ENCODE data around the gene CIC.

Gene CIC

DNA sequence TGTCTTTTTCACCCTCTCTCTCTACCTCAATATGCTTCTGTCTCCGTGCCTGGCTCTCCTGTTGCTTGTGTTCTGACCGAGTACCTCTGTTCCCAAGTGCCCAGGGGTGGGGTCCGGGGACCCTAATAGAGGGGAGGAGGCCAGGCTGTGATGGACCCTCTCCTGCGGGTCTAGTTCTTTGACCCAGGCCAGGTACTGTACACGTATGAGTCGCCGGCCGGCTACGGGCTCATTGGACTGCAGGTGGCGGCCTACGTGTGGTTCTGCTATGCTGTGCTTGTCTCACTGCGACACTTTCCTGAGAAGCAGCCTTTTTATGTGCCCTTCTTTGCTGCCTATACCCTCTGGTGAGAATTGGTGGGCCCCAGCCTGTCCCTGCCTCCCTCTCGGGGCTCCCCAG, 48.5 kb downstream of the CIC start:
- TF ChIP-seq POLR2AphosphoS5 (IDR thresholded peaks at IDR 0.05; ENCODE audit: low read depth, low read length) (no peak), FOXP2 (optimal IDR thresholded peaks at IDR 0.05; ENCODE audit: borderline replicate concordance, extremely low read depth, extremely low read length, insufficient read depth) (no peak), TAF1 (IDR thresholded peaks at IDR 0.05; ENCODE audit: borderline replicate concordance, insufficient read depth, low read length) (no peak), SIN3A (IDR thresholded peaks at IDR 0.05; ENCODE audit: borderline replicate concordance, insufficient read depth, low read length) (no peak)
- TF ChIP-seq, protein P1, sequence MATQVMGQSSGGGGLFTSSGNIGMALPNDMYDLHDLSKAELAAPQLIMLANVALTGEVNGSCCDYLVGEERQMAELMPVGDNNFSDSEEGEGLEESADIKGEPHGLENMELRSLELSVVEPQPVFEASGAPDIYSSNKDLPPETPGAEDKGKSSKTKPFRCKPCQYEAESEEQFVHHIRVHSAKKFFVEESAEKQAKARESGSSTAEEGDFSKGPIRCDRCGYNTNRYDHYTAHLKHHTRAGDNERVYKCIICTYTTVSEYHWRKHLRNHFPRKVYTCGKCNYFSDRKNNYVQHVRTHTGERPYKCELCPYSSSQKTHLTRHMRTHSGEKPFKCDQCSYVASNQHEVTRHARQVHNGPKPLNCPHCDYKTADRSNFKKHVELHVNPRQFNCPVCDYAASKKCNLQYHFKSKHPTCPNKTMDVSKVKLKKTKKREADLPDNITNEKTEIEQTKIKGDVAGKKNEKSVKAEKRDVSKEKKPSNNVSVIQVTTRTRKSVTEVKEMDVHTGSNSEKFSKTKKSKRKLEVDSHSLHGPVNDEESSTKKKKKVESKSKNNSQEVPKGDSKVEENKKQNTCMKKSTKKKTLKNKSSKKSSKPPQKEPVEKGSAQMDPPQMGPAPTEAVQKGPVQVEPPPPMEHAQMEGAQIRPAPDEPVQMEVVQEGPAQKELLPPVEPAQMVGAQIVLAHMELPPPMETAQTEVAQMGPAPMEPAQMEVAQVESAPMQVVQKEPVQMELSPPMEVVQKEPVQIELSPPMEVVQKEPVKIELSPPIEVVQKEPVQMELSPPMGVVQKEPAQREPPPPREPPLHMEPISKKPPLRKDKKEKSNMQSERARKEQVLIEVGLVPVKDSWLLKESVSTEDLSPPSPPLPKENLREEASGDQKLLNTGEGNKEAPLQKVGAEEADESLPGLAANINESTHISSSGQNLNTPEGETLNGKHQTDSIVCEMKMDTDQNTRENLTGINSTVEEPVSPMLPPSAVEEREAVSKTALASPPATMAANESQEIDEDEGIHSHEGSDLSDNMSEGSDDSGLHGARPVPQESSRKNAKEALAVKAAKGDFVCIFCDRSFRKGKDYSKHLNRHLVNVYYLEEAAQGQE (IDR thresholded peaks at IDR 0.05; ENCODE audit: insufficient read depth in 1 of 2, low read depth in 2 of 2, low read length in 2 of 2): no peak

DNA sequence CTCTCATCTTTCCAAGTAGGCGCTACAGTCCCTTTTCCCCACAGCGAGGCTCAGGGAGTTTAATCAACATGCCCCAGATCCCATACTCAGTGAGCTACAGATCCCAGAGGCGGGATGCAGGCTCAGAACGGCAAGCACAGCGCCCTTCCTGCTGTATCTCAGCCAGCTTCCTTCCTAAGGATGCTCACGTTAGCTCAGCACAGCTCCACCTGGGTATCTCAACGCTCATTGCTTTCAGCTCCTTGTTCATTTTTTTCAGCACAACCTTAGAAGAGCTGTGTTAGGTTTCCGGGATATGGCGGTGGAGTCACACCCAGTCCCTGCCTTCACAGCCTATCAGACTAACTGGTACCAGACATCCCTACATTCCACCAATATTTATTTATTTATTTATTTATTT, 53.3 kb downstream of the CIC start:
- no peak for TF ChIP-seq SIN3A (IDR thresholded peaks at IDR 0.05; ENCODE audit: borderline replicate concordance, insufficient read depth, low read length)
- no peak for TF ChIP-seq TAF1 (IDR thresholded peaks at IDR 0.05; ENCODE audit: borderline replicate concordance, insufficient read depth, low read length)
- no peak for TF ChIP-seq FOXP2 (optimal IDR thresholded peaks at IDR 0.05; ENCODE audit: borderline replicate concordance, extremely low read depth, extremely low read length, insufficient read depth)
- TF ChIP-seq, protein P1 (IDR thresholded peaks at IDR 0.05; ENCODE audit: insufficient read depth in 1 of 2, low read depth in 2 of 2, low read length in 2 of 2): no peak
- TF ChIP-seq POLR2AphosphoS5 (IDR thresholded peaks at IDR 0.05; ENCODE audit: low read depth, low read length): no peak

DNA sequence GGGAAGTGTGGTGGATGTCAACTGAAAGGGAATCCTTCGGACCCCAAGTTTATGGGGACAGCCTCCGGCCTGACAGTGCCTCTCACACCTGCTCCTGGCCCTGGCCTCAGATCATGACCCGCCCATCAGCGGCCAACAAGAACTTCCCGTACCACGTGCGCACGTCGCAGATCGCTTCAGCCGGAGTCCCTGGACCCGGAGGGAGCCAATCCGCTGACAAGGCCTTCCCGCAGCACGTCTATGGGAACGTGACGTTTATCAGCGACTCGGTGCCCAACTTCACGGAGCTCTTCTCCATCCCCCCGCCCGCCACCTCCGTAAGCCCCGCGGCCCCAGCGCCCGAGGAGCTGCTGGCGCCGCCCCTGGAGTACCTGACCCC, 54.4 kb downstream of the CIC start:
- TF ChIP-seq FOXP2 (optimal IDR thresholded peaks at IDR 0.05; ENCODE audit: borderline replicate concordance, extremely low read depth, extremely low read length, insufficient read depth): no peak
- no peak for TF ChIP-seq TAF1 (IDR thresholded peaks at IDR 0.05; ENCODE audit: borderline replicate concordance, insufficient read depth, low read length)
- TF ChIP-seq POLR2AphosphoS5 (IDR thresholded peaks at IDR 0.05; ENCODE audit: low read depth, low read length): no peak
- TF ChIP-seq SIN3A (IDR thresholded peaks at IDR 0.05; ENCODE audit: borderline replicate concordance, insufficient read depth, low read length): no peak
- TF ChIP-seq, protein P1 (IDR thresholded peaks at IDR 0.05; ENCODE audit: insufficient read depth in 1 of 2, low read depth in 2 of 2, low read length in 2 of 2): no peak

DNA sequence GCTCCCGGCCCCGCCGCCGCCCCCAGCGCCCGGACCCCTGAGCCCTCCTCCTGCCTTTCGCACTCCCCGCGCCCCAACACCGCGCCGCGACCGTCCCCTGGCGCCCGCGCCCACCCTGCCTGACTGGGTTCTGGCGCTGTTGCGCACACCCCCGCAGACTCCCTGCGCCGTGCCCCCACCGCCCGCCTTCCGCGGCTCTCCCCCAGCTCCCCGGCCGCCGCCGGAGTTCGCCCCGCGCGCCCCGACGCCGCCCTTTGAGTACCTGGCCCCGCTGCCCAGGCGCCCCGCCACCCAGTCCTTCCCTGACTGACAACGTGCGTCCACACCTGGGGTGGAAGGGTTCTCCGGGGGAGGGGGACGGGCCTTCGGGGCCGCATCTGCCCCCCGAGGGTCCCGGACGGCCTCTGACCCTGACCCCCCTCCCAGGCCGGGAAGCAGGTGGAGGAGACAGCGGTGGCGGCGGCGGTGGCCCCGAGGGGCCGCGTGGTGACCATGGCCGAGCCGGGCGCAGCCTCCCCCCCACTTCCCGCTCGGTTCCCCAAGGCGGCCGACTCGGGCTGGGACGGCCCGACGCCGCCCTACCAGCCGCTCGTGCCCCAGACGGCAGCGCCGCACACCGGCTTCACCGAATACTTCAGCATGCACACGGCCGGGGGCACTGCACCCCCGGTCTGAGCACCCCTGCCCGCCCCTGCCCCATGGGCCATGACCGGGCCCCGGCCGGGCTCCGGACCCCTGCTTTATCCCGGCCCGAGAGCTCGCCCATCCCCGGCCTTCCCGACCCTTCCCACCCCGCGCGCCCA, 55.0 kb downstream of the CIC start:
- TF ChIP-seq, protein P1 (IDR thresholded peaks at IDR 0.05; ENCODE audit: insufficient read depth in 1 of 2, low read depth in 2 of 2, low read length in 2 of 2): no peak
- TF ChIP-seq POLR2AphosphoS5 (IDR thresholded peaks at IDR 0.05; ENCODE audit: low read depth, low read length) (no peak), TAF1 (IDR thresholded peaks at IDR 0.05; ENCODE audit: borderline replicate concordance, insufficient read depth, low read length) (no peak), SIN3A (IDR thresholded peaks at IDR 0.05; ENCODE audit: borderline replicate concordance, insufficient read depth, low read length) (no peak), FOXP2 (optimal IDR thresholded peaks at IDR 0.05; ENCODE audit: borderline replicate concordance, extremely low read depth, extremely low read length, insufficient read depth) (no peak)
